AG10803 (cell line): ENCODE measurements around the gene IGSF9B.
"Not testable (repeated sequence)": the region's sequence is repeated elsewhere in the genome, so short reads cannot be mapped to it uniquely, and the experiment has no call there.

ENCODE experiments used
- DNase-seq: peaks from one replicate; pipeline ENCODE4 v3.0.0; 2010; ENCODE audit warnings: low read depth
- H3K4me3 ChIP-seq: 2 replicates; pipeline ENCODE4 v1.5.1; 2011; ENCODE audit warnings: mild to moderate bottlenecking, low read length, control low read depth
- TF ChIP-seq, protein P1 (sequence below): conservative IDR thresholded peaks from 2 replicates; pipeline ENCODE4 v1.5.1; 2011; ENCODE audit warnings: mild to moderate bottlenecking, low read length, control low read depth, inconsistent platforms

The IGSF9B gene, protein sequence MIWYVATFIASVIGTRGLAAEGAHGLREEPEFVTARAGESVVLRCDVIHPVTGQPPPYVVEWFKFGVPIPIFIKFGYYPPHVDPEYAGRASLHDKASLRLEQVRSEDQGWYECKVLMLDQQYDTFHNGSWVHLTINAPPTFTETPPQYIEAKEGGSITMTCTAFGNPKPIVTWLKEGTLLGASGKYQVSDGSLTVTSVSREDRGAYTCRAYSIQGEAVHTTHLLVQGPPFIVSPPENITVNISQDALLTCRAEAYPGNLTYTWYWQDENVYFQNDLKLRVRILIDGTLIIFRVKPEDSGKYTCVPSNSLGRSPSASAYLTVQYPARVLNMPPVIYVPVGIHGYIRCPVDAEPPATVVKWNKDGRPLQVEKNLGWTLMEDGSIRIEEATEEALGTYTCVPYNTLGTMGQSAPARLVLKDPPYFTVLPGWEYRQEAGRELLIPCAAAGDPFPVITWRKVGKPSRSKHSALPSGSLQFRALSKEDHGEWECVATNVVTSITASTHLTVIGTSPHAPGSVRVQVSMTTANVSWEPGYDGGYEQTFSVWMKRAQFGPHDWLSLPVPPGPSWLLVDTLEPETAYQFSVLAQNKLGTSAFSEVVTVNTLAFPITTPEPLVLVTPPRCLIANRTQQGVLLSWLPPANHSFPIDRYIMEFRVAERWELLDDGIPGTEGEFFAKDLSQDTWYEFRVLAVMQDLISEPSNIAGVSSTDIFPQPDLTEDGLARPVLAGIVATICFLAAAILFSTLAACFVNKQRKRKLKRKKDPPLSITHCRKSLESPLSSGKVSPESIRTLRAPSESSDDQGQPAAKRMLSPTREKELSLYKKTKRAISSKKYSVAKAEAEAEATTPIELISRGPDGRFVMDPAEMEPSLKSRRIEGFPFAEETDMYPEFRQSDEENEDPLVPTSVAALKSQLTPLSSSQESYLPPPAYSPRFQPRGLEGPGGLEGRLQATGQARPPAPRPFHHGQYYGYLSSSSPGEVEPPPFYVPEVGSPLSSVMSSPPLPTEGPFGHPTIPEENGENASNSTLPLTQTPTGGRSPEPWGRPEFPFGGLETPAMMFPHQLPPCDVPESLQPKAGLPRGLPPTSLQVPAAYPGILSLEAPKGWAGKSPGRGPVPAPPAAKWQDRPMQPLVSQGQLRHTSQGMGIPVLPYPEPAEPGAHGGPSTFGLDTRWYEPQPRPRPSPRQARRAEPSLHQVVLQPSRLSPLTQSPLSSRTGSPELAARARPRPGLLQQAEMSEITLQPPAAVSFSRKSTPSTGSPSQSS (N-terminal part only)

DNA sequence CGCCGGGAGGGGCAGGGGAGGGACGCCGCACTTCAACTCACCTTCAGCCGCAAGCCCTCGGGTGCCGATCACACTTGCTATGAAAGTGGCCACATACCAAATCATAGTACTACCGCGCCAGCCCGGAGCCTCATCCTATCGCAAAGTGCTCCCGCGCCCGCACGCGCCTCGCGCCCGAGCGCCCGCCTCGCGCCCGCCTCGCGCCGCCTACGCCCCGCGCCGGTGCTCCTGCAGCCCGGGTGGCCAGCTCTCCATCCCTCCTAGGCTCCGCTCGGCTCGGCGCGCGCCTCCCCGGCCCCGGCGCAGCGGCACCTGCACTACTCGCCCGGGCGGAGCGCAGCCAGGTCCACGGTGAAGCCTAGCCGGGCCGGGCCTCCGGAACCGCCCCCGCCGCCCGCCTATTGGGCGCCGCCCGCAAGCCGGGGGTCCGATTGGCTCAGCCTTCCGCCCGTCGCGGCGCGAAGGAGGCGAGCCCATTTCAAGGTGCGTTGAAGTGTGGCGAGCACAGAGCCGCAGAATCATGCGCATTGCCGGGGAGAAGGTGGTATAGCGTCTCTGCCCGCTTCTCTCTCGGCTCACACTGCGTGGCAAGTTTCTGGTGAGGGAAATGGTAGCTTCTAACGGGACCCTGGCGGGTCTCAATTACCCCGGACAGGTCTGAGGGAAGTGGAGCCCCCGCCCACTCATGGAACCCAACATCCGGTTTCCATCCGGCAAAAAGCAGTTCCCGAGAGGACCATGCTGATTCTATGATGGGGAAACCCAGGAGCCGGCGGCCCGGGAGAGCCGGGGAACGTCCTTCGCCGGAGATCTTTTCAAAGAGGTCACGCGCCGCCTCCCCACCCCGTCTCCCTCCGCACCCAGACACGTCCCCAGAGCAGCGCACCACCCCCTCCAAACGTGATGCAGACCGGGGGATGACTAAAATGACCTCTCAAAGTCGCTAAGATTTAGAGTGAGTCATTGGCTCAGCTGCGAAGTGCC lies at the start of gene IGSF9B:
Gene IGSF9B, minus strand, starts transcription at position 319 of the 984 bp plus-strand sequence. Its CDS starts 214 bp downstream, at position 105.
- TF ChIP-seq, protein P1, sequence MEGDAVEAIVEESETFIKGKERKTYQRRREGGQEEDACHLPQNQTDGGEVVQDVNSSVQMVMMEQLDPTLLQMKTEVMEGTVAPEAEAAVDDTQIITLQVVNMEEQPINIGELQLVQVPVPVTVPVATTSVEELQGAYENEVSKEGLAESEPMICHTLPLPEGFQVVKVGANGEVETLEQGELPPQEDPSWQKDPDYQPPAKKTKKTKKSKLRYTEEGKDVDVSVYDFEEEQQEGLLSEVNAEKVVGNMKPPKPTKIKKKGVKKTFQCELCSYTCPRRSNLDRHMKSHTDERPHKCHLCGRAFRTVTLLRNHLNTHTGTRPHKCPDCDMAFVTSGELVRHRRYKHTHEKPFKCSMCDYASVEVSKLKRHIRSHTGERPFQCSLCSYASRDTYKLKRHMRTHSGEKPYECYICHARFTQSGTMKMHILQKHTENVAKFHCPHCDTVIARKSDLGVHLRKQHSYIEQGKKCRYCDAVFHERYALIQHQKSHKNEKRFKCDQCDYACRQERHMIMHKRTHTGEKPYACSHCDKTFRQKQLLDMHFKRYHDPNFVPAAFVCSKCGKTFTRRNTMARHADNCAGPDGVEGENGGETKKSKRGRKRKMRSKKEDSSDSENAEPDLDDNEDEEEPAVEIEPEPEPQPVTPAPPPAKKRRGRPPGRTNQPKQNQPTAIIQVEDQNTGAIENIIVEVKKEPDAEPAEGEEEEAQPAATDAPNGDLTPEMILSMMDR, result no peak
- peak; percentile 58 for DNase-seq
- H3K4me3 ChIP-seq, result peak within 1 kb of the TSS; percentile 68

DNA sequence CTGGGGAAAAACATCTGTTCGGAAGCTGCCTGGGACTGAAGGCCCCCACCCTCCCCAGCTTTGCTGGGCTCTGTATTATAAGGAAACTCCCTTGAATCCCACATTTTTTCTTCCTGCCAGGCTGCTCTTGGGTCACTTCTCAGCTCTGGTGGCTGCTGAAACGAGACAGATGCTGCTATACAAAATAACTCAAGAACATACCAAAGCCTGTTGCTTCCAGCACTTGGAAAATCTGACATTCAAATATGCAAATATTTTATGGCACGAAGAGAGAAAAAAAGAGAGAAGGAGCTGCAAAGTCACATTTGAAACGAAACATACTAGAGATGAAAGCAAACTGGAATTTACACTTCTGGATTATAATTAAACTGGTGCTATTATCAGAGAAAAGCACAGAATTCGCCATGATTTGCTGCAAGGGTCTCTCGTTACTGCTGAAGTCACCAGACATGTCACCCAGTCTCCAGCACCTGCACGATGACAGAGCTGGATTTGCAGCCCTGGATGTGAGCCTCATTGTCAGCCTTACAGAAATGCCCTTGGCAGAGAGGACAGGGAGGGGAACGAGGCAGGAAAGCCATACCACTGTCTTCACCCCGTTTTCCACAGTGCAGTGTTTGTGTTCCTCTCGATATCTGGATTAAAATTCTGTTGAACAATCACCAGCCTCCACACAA lies 47.9 kb upstream of the IGSF9B start:
- H3K4me3 ChIP-seq, result no peak overlapping the region
- TF ChIP-seq, protein P1, result no peak
- DNase-seq, result peak; percentile 17

DNA sequence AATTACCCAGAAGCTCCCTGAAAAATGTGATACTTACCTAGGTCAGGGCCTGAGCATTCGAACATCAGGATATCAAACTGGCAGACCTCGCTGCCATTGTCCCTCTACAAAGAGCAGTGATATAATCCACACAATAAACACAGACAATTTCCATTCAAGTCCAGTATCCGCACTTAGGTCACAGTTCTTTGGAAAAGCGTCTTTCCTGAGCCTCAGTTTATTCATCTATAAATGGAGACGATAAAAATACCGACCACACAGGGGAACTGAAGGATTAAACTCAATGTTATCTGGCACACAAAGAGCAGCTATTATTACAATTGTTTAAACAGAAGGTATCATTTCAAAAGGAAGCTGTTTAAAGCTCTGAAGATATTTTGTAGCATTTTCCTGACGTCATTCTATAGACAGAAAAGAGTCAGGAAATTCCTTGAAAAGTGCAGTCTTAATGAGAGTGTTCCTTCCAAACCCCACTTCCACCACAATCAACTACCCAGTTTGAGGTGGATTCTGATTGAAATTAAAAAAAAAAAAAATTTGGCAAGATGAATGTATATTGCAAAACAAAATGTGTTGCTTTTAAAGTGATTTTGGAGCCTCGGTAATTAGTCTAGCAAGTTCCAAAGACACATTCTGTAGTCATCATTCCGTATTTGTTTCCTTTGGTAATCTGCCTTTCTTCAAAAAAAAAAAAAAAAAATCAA lies 47.2 kb upstream of the IGSF9B start:
- H3K4me3 ChIP-seq, result no peak overlapping the region
- no peak for DNase-seq
- TF ChIP-seq, protein P1, result no peak

DNA sequence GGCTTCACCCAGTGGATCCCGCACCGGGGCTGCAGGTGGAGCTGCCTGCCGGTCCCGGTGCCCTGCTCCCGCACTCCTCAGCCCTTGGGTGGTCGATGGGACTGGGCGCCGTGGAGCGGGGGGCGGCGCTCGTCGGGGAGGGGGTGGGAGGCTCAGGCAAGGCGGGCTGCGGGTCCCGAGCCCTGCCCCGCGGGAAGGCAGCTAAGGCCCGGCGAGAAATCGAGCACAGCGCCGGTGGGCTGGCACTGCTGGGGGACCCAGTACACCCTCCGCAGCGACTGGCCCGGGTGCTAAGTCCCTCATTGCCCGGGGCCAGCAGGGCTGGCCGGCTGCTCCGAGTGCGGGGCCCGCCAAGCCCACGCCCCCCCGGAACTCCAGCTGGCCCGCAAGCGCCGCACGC lies 46.1 kb upstream of the IGSF9B start:
- DNase-seq, H3K4me3 ChIP-seq: not testable (repeated sequence)

DNA sequence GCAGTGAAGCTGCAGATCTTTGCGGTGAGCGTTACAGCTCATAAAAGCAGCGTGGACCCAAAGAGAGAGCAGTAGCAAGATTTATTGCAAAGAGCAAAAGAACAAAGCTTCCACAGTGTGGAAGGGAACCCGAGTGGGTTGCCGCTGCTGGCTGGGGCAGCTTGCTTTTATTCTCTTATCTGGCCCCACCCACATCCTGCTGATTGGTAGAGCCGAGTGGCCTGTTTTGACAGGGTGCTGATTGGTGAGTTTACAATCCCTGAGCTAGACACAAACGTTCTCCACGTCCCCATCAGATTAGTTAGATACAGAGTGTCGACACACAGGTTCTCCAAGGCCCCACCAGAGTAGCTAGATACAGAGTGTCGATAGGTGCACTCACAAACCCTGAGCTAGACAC lies 45.6 kb upstream of the IGSF9B start:
- not testable (repeated sequence) for H3K4me3 ChIP-seq, DNase-seq

DNA sequence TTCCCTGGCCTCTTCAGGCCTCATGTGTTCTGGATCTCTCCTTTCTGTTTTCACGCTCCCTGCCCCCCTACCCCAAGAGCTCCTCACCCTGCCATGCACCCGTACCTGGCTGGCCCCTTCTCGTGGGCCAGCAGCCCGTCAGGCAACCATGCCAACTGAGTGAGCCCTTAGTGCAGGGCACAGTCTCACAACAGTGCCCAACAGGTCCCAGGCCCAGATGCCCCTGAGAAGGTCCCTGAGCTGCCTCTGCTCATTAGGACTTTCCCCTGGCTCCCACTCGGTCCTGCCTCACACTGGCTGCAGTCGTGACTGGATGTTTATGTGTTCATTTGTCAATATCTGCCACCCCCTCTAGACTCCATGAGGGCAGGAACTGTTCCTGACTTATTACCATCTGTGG lies 44.8 kb upstream of the IGSF9B start:
- H3K4me3 ChIP-seq, result no peak overlapping the region
- DNase-seq, result no peak
- TF ChIP-seq, protein P1, result no peak

DNA sequence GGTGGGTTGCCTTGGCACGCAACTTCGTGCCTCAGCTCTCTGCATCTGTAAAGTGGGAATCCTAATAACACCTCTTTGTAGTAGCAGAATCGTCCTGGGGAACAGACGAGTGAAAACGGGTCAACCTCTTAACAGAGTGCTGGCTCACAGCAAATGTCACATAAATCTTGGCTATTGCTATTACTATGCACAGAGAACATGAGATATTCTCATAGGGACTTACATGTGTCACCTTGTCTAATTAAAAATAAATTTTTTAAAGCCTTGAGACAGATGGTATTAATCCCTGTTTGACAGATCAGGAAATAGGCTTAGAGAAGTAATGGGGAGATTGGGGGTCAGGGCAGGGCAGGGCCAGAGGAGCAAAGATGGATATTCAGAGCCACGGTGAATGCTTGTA lies 44.3 kb upstream of the IGSF9B start:
- TF ChIP-seq, protein P1, result no peak
- no peak overlapping the region for H3K4me3 ChIP-seq
- DNase-seq, result no peak
